Testis (tissue), 3 donors: ENCODE results near the gene CPD. TPM values are rescaled to one million over a fixed set of nuclear protein-coding genes. Genes with fewer than 3 reads are reported as not detected.

ENCODE experiments used
- DNase-seq: peaks from one replicate; pipeline ENCODE4 v3.0.0-alpha.2; 2019
- H3K27ac ChIP-seq, 2 donors: fragments of 200-600 bp; sonication (generic); one replicate each; pipeline ENCODE4 v1.5.1; 2019
- H3K27me3 ChIP-seq: fragments of 200-600 bp; sonication (generic); one replicate; pipeline ENCODE4 v1.5.1; 2019
- H3K36me3 ChIP-seq: fragments of 200-600 bp; sonication (generic); one replicate; pipeline ENCODE4 v1.5.1; 2017; ENCODE audit warnings: low read depth; ENCODE audit errors: missing control alignments
- H3K4me1 ChIP-seq: fragments of 200-600 bp; sonication (generic); one replicate; pipeline ENCODE4 v1.5.1; 2019
- H3K4me3 ChIP-seq, 2 donors: fragments of 200-600 bp; sonication (generic); one replicate each; pipeline ENCODE4 v1.5.1; 2017 to 2019
- H3K9me3 ChIP-seq: fragments of 200-600 bp; sonication (generic); one replicate; pipeline ENCODE4 v1.5.1; 2017
- POLR2A ChIP-seq: fragments of 450-650 bp; IDR thresholded peaks from one replicate; pipeline ENCODE4 v1.6.1; 2017; ENCODE audit warnings: antibody characterized with exemption, mild to moderate bottlenecking, moderate library complexity
- WGBS, 2 donors: methylation state at CpG; one replicate each; pipeline ENCODE4 v1.1.5; 2018; 5-methylcytosine and 5-hydroxymethylcytosine counted together
- intact Hi-C: fragments of 100-400 bp; cut with DNase I; formaldehyde crosslinking; loops from one replicate; pipeline ENCODE4 v1.15.1; 2023; ENCODE audit warnings: low total_unique reads
- polyA plus RNA-seq: library from polyadenylated mRNA; stranded (reverse); fragments of 350-450 nt; fragmentation: Illumina TruSeq; extraction: RNeasy Lipid Tissue Mini Kit (QIAGEN cat#74804); gene quantifications from one replicate; pipeline ENCODE4 v1.2.3, GENCODE V29; 2014; ENCODE audit warnings: low read depth, low replicate concordance; ENCODE audit not compliant: insufficient read depth
- small RNA-seq, 2 donors: library from RNA; depleted of rRNA; stranded (forward); fragments of <200 nt; gene quantifications; one replicate each; pipeline ENCODE3, GENCODE V24; 2016
- total RNA-seq, 2 donors: library from RNA; depleted of rRNA; stranded (reverse); fragments of >200 nt; gene quantifications; one replicate each; pipeline ENCODE4 v1.2.3, GENCODE V29; 2016
- TF ChIP-seq, protein P1 (sequence below), 3 experiments: fragments of 450-650 bp in 2 of 3; fragments of 200-600 bp in 1 of 3; sonication (generic) in 1 of 3; IDR thresholded peaks; one replicate each; pipeline ENCODE4 v1.5.1; 2016 to 2019; ENCODE audit warnings: antibody characterized with exemption in 3 of 3, mild to moderate bottlenecking in 2 of 3, moderate library complexity in 1 of 3

CPD gene
- total and polyA plus RNA-seq, 3 donors from 2014 or later: 108 to 194 (median 134) TPM

DNA sequence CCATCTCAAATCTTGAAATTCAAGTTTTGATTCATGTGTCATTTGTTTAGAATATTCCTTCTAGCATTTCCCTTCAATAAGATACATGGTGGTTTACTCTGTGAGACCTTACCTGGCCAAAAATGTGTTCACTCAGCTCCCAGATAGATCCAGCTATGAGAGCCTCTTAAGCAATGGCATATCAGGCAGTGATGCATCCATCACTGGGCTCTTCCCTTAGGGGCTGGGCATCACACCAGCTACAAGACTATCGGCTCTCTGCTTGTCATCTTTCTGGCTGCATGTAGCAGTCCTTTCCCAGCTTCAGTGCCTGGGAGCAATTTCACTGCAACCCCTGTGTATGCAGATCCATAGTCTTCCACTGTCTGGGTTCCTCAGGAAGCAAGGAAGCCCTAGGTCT lies 139.1 kb downstream of the CPD start:
- DNase-seq: no peak
- Histone ChIP-seq H3K27me3 (no peaks in the 10 kb centered on the region), H3K4me3 (no peak overlapping the region), H3K27ac (no peak overlapping the region), H3K9me3 (no peaks in the 10 kb centered on the region), H3K4me1 (no peaks in the 10 kb centered on the region), H3K36me3 (no peaks in the 10 kb centered on the region)
- intact Hi-C loops: no loop called here
- WGBS, 2 donors: 88 to 100% methylated on average over 1 of the region's 1 CpG
- no peak for TF ChIP-seq POLR2A
- TF ChIP-seq, protein P1, sequence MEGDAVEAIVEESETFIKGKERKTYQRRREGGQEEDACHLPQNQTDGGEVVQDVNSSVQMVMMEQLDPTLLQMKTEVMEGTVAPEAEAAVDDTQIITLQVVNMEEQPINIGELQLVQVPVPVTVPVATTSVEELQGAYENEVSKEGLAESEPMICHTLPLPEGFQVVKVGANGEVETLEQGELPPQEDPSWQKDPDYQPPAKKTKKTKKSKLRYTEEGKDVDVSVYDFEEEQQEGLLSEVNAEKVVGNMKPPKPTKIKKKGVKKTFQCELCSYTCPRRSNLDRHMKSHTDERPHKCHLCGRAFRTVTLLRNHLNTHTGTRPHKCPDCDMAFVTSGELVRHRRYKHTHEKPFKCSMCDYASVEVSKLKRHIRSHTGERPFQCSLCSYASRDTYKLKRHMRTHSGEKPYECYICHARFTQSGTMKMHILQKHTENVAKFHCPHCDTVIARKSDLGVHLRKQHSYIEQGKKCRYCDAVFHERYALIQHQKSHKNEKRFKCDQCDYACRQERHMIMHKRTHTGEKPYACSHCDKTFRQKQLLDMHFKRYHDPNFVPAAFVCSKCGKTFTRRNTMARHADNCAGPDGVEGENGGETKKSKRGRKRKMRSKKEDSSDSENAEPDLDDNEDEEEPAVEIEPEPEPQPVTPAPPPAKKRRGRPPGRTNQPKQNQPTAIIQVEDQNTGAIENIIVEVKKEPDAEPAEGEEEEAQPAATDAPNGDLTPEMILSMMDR (IDR thresholded peaks at IDR 0.05): no peak

DNA sequence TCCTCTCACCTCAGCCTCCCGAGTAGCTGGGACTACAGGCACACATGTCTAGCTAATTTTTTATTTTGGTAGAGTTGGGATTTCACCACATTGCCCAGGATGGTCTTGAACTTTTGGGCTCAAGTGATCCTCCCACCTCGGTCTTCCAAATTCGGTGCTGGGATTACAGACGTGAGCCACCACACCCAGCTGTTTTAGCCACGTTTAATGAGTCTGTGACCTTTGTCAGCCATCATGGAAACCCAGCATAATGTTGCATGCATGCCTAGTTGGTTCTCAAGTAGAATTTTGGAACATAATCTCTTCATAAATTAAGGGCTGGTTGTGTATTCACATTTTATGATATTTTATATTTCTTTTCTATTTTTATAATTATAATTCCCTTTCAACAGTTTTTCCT lies 140.4 kb downstream of the CPD start:
- H3K36me3 ChIP-seq: no peaks in the 10 kb centered on the region

More for the DNA sequence above, 140.4 kb downstream of the CPD start:
- no peak for DNase-seq
- TF ChIP-seq, protein P1 (IDR thresholded peaks at IDR 0.05): no peak
- no peak for TF ChIP-seq POLR2A
- H3K4me1 ChIP-seq: no peaks in the 10 kb centered on the region
- H3K27me3 ChIP-seq: no peaks in the 10 kb centered on the region
- no peaks in the 10 kb centered on the region for H3K9me3 ChIP-seq
- H3K4me3 ChIP-seq: no peak overlapping the region
- intact Hi-C loops: no loop called here
- no peak overlapping the region for H3K27ac ChIP-seq
- 59 to 70% methylated on average over 5 of the region's 5 CpGs for WGBS, 2 donors

Small RNA genes within 50 kb of the gene (small RNA-seq; reads per million reads assigned to genes)
- 0 reads per million in 2 donors for gene RF00019
- 0 reads per million in 2 donors for gene RNU6-990P

Other genes starting within 250 kb of the CPD start
- gene SLC6A4, start 143.2 kb upstream of the CPD start, total RNA-seq: 1 to 10 TPM; 1.7 to 2.4 TPM
- 1.7 TPM for gene SLC6A4, start 143.2 kb upstream of the CPD start, polyA plus RNA-seq
- gene BLMH, start 87.0 kb upstream of the CPD start, total RNA-seq: 10 to 100 TPM; 46.9 to 54.9 TPM
- 36.4 TPM for gene BLMH, start 87.0 kb upstream of the CPD start, polyA plus RNA-seq
- not detected for gene TMIGD1, start 44.9 kb upstream of the CPD start, total RNA-seq
- gene TMIGD1, start 44.9 kb upstream of the CPD start, polyA plus RNA-seq: not detected
- gene GOSR1, start 98.5 kb downstream of the CPD start, total RNA-seq: 10 to 100 TPM; 61.7 to 69.9 TPM
- gene GOSR1, start 98.5 kb downstream of the CPD start, polyA plus RNA-seq: 52.9 TPM